Liver (tissue), 9 donors: ENCODE measurements around the gene LEF1. TPM values are rescaled to one million over a fixed set of nuclear protein-coding genes. Genes with fewer than 3 reads are reported as not detected.

Experiments used
- DNase-seq: peaks from one replicate; pipeline ENCODE4 v3.0.0-alpha.2; 2017; ENCODE audit warnings: low spot score
- H3K27ac ChIP-seq, 2 donors: one replicate each; pipeline ENCODE4 v1.7.0; 2013; ENCODE audit warnings: inconsistent platforms in 2 of 2, low read length in 2 of 2, control low read depth in 1 of 2, low read depth in 1 of 2, mild to moderate bottlenecking in 1 of 2
- H3K27me3 ChIP-seq, 4 donors: one replicate each; pipeline versions ENCODE4 v1.6.1 to v1.7.0; 2013; ENCODE audit warnings: low read length in 3 of 4, inconsistent platforms in 1 of 4, mild to moderate bottlenecking in 1 of 4, moderate library complexity in 1 of 4; ENCODE audit not compliant: control insufficient read depth in 4 of 4, insufficient read depth in 4 of 4
- H3K36me3 ChIP-seq, 4 donors: one replicate each; pipeline versions ENCODE4 v1.6.1 to v1.7.0; 2013; ENCODE audit warnings: low read length in 3 of 4, mild to moderate bottlenecking in 3 of 4, low read depth in 1 of 4, moderate library complexity in 1 of 4; ENCODE audit not compliant: control insufficient read depth in 4 of 4, insufficient read depth in 3 of 4
- H3K4me1 ChIP-seq, 4 donors: one replicate each; pipeline versions ENCODE4 v1.6.1 to v1.7.0; 2013; ENCODE audit warnings: low read length in 3 of 4, mild to moderate bottlenecking in 3 of 4, moderate library complexity in 1 of 4; ENCODE audit not compliant: control insufficient read depth in 4 of 4, insufficient read depth in 4 of 4
- H3K4me3 ChIP-seq, 3 donors: one replicate each; pipeline versions ENCODE4 v1.6.1 to v1.7.0; 2013; ENCODE audit warnings: low read length in 3 of 3, control low read depth in 1 of 3, low read depth in 1 of 3, mild to moderate bottlenecking in 1 of 3
- H3K9ac ChIP-seq, 2 donors: one replicate each; pipeline ENCODE4 v1.7.0; 2013; ENCODE audit warnings: low read length in 2 of 2, mild to moderate bottlenecking in 2 of 2, moderate library complexity in 2 of 2, control low read depth in 1 of 2, low read depth in 1 of 2
- H3K9me3 ChIP-seq, 4 donors: one replicate each; pipeline versions ENCODE4 v1.6.1 to v1.7.0; 2013; ENCODE audit warnings: low read length in 3 of 4; ENCODE audit not compliant: control insufficient read depth in 4 of 4
- EGR1 ChIP-seq, 2 donors: IDR thresholded peaks; 2 replicates each; pipeline ENCODE4 v1.6.1; 2016 to 2018; ENCODE audit warnings: antibody characterized with exemption in 2 of 2, low read depth in 2 of 2
- FOXA1 ChIP-seq: IDR thresholded peaks from 2 replicates; pipeline ENCODE4 v1.6.1; 2016; ENCODE audit warnings: antibody characterized with exemption
- FOXA2 ChIP-seq: IDR thresholded peaks from 2 replicates; pipeline ENCODE4 v1.6.1; 2016; ENCODE audit warnings: antibody characterized with exemption
- GABPA ChIP-seq, 2 donors: IDR thresholded peaks in 1 of 2; conservative IDR thresholded peaks in 1 of 2; 2 replicates each; pipeline ENCODE4 v1.6.1; 2016; ENCODE audit warnings: antibody characterized with exemption in 2 of 2, mild to moderate bottlenecking in 1 of 2, moderate library complexity in 1 of 2
- HNF4A ChIP-seq, 2 donors: conservative IDR thresholded peaks; 2 replicates each; pipeline ENCODE4 v1.6.1; 2016; ENCODE audit warnings: antibody characterized with exemption in 2 of 2, mild to moderate bottlenecking in 2 of 2
- HNF4G ChIP-seq: IDR thresholded peaks from 2 replicates; pipeline ENCODE4 v1.6.1; 2016; ENCODE audit warnings: antibody characterized with exemption
- JUND ChIP-seq, 2 donors: IDR thresholded peaks; 2 replicates each; pipeline ENCODE4 v1.6.1; 2016; ENCODE audit warnings: antibody characterized with exemption in 2 of 2
- NR2F2 ChIP-seq: IDR thresholded peaks from 2 replicates; pipeline ENCODE4 v1.6.1; 2016; ENCODE audit warnings: antibody characterized with exemption
- RAD21 ChIP-seq, 2 donors: IDR thresholded peaks; 2 replicates each; pipeline ENCODE4 v1.6.1; 2016; ENCODE audit warnings: antibody characterized with exemption in 2 of 2, mild to moderate bottlenecking in 2 of 2
- RXRA ChIP-seq, 2 donors: IDR thresholded peaks; 2 replicates each; pipeline ENCODE4 v1.6.1; 2017 to 2018; ENCODE audit warnings: antibody characterized with exemption in 2 of 2, mild to moderate bottlenecking in 1 of 2
- SP1 ChIP-seq: IDR thresholded peaks from 2 replicates; pipeline ENCODE4 v1.6.1; 2018; ENCODE audit warnings: antibody characterized with exemption, mild to moderate bottlenecking
- TAF1 ChIP-seq: conservative IDR thresholded peaks from 2 replicates; pipeline ENCODE4 v1.6.1; 2016; ENCODE audit warnings: antibody characterized with exemption, mild to moderate bottlenecking
- WGBS: extraction: QIAGEN DNeasy Blood & Tissue Kit; methylation state at CpG from one replicate; pipeline ENCODE4 v1.1.7; 2013; 5-methylcytosine and 5-hydroxymethylcytosine counted together
- polyA plus RNA-seq, 2 donors: library from polyadenylated mRNA; stranded (reverse) in 1 of 2; unstranded in 1 of 2; fragments of 200-250 nt in 1 of 2; fragments of >200 nt in 1 of 2; fragmentation: Nextera tagmentation in 1 of 2; extraction: Ambion mirVana in 1 of 2; gene quantifications; one replicate each; pipeline versions ENCODE4 v1.2.1 to v1.2.3, GENCODE V29; 2013 to 2015
- total RNA-seq, 2 donors: library from RNA; depleted of rRNA; stranded (reverse); fragments of >200 nt; gene quantifications; one replicate each; pipeline ENCODE4 v1.2.3, GENCODE V29; 2014
- TF ChIP-seq, protein P1 (sequence below): fragments of 150-350 bp; IDR thresholded peaks from 2 replicates; pipeline ENCODE4 v1.5.1; 2017; ENCODE audit warnings: improper control_type of control experiment, low read depth, low read length; ENCODE audit not compliant: missing input control
- TF ChIP-seq, protein P2 (sequence below): IDR thresholded peaks from 2 replicates; pipeline ENCODE4 v1.6.1; 2016; ENCODE audit warnings: antibody characterized with exemption
- TF ChIP-seq, protein P3 (sequence below): IDR thresholded peaks from 2 replicates; pipeline ENCODE4 v1.6.1; 2016; ENCODE audit warnings: antibody characterized with exemption
- TF ChIP-seq, protein P4 (sequence below): IDR thresholded peaks from 2 replicates; pipeline ENCODE4 v1.6.1; 2016; ENCODE audit warnings: antibody characterized with exemption
- donor health status: healthy.
- donor health status: healthy.
- donor health status: healthy.
- donor health status: healthy.
- donor health status: healthy.

LEF1 gene
- total and polyA plus RNA-seq, 4 donors, result 0.22 to 6.4 (median 0.46) TPM

DNA sequence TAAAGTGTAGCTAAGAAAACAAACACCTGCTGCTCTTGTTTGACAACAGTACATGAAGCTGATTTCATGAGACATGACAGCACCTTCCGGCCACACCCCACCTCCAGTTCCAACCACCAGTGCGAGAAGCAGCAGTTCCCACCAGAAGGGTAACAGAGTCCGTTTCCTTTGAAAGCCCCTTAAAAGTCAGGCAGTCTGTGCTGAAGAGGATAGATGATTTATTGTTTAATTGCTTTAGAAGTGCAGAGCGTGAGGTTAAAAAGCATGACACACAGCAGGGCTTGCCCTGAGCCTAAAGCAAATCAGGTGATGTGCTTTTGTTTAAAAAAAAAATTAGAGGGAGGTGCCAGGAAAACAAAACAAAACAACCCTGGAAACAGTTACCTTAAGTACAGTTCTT is 96.4 kb downstream of the LEF1 start (continued):
- TF ChIP-seq, protein P1, sequence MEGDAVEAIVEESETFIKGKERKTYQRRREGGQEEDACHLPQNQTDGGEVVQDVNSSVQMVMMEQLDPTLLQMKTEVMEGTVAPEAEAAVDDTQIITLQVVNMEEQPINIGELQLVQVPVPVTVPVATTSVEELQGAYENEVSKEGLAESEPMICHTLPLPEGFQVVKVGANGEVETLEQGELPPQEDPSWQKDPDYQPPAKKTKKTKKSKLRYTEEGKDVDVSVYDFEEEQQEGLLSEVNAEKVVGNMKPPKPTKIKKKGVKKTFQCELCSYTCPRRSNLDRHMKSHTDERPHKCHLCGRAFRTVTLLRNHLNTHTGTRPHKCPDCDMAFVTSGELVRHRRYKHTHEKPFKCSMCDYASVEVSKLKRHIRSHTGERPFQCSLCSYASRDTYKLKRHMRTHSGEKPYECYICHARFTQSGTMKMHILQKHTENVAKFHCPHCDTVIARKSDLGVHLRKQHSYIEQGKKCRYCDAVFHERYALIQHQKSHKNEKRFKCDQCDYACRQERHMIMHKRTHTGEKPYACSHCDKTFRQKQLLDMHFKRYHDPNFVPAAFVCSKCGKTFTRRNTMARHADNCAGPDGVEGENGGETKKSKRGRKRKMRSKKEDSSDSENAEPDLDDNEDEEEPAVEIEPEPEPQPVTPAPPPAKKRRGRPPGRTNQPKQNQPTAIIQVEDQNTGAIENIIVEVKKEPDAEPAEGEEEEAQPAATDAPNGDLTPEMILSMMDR, result no peak
- TF ChIP-seq EGR1 (IDR thresholded peaks at IDR 0.05; ENCODE audit: low read depth in 2 of 2) (no peak), RXRA (IDR thresholded peaks at IDR 0.05) (no peak), NR2F2 (no peak), FOXA2 (no peak), TAF1 (no peak), FOXA1 (no peak), RAD21 (IDR thresholded peaks at IDR 0.05) (no peak), GABPA (IDR thresholded peaks at IDR 0.05 in 1 of 2, conservative IDR thresholded peaks at IDR 0.05 in 1 of 2) (no peak), HNF4G (no peak), JUND (IDR thresholded peaks at IDR 0.05) (no peak)
- TF ChIP-seq, protein P2, sequence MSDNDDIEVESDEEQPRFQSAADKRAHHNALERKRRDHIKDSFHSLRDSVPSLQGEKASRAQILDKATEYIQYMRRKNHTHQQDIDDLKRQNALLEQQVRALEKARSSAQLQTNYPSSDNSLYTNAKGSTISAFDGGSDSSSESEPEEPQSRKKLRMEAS, result no peak

DNA sequence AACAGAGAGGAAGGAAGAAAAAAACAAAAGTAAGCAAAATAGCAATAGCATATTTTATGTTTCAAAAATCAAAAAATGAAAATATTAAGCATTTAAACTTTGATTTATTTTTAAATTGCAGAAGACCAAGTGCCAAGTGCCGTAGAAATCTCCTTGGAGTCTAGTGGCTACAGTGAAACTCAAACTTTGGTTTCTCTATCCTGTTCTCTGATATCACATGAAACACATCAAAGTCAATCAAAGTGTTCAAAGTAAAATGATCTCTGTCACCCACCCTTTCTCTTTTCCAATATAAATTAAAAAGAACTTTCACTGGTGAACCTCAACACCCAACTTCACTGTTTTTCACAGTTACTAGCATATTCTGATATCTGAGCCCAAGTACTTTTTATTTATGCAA is 98.0 kb downstream of the LEF1 start:
- Histone ChIP-seq H3K9ac (no peak overlapping the region), H3K36me3 (no peaks in the 10 kb centered on the region), H3K4me1 (no peaks in the 10 kb centered on the region), H3K9me3 (no peaks in the 10 kb centered on the region), H3K27ac (no peak overlapping the region), H3K27me3 (peaks cover 0 to 4% (median 0%) of the 10 kb centered on the region in 4 donors), H3K4me3 (no peak overlapping the region)
- DNase-seq, result no peak
- 91% methylated on average over 1 of the region's 1 CpG for WGBS
- TF ChIP-seq HNF4A (conservative IDR thresholded peaks at IDR 0.05) (no peak), RAD21 (IDR thresholded peaks at IDR 0.05) (no peak), EGR1 (IDR thresholded peaks at IDR 0.05; ENCODE audit: low read depth in 2 of 2) (no peak), GABPA (IDR thresholded peaks at IDR 0.05 in 1 of 2, conservative IDR thresholded peaks at IDR 0.05 in 1 of 2) (no peak), RXRA (IDR thresholded peaks at IDR 0.05) (no peak), SP1 (no peak), HNF4G (no peak), FOXA2 (no peak), FOXA1 (no peak), NR2F2 (no peak), TAF1 (no peak)
- TF ChIP-seq, protein P3, sequence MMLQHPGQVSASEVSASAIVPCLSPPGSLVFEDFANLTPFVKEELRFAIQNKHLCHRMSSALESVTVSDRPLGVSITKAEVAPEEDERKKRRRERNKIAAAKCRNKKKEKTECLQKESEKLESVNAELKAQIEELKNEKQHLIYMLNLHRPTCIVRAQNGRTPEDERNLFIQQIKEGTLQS, result no peak
- TF ChIP-seq, protein P2, result no peak
- TF ChIP-seq, protein P1, result no peak
- TF ChIP-seq, protein P4, sequence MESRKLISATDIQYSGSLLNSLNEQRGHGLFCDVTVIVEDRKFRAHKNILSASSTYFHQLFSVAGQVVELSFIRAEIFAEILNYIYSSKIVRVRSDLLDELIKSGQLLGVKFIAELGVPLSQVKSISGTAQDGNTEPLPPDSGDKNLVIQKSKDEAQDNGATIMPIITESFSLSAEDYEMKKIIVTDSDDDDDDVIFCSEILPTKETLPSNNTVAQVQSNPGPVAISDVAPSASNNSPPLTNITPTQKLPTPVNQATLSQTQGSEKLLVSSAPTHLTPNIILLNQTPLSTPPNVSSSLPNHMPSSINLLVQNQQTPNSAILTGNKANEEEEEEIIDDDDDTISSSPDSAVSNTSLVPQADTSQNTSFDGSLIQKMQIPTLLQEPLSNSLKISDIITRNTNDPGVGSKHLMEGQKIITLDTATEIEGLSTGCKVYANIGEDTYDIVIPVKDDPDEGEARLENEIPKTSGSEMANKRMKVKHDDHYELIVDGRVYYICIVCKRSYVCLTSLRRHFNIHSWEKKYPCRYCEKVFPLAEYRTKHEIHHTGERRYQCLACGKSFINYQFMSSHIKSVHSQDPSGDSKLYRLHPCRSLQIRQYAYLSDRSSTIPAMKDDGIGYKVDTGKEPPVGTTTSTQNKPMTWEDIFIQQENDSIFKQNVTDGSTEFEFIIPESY, result no peak
